GM23338 (cell line): Measurements from ENCODE around the gene RNFT2. TPM values are rescaled to one million over a fixed set of nuclear protein-coding genes. Genes with fewer than 3 reads are reported as not detected.
A peak's percentile ranks its signal among the peaks of the same experiment; 100 is the strongest.

Experiments used
- ATAC-seq: fragments of 200-7000 bp; cut with Tn5 transposase; 3 replicates; pipeline ENCODE4 v1.9.1; 2020
- DNase-seq: peaks from one replicate; pipeline ENCODE4 v3.0.0-alpha.2; 2015; ENCODE audit warnings: low spot score
- H2AFZ ChIP-seq: fragments of 200-600 bp; sonication (generic); 2 replicates; pipeline ENCODE4 v1.8.0; 2016; ENCODE audit warnings: antibody characterized with exemption, mild to moderate bottlenecking, moderate library complexity
- H3F3A ChIP-seq: fragments of 200-600 bp; sonication (generic); replicated peaks from 2 replicates; pipeline ENCODE4 v1.8.0; 2017; ENCODE audit warnings: antibody characterized with exemption, mixed run types, low read depth
- H3K27ac ChIP-seq: fragments of 200-600 bp; sonication (generic); 2 replicates; pipeline ENCODE4 v1.6.1; 2016; ENCODE audit warnings: low read depth
- H3K27me3 ChIP-seq: fragments of 200-600 bp; sonication (generic); 2 replicates; pipeline ENCODE4 v1.8.0; 2016; ENCODE audit warnings: mild to moderate bottlenecking, mixed run types, moderate library complexity; ENCODE audit not compliant: insufficient read depth
- H3K36me3 ChIP-seq: fragments of 200-600 bp; sonication (generic); 2 replicates; pipeline ENCODE4 v1.8.0; 2016; ENCODE audit warnings: mild to moderate bottlenecking; ENCODE audit not compliant: insufficient read depth
- H3K4me1 ChIP-seq: fragments of 200-600 bp; sonication (generic); 2 replicates; pipeline ENCODE4 v1.8.0; 2016; ENCODE audit warnings: mild to moderate bottlenecking, moderate library complexity; ENCODE audit not compliant: insufficient read depth
- H3K4me2 ChIP-seq: fragments of 200-600 bp; sonication (generic); 2 replicates; pipeline ENCODE4 v1.7.1; 2017; ENCODE audit warnings: mixed run types
- H3K4me3 ChIP-seq: fragments of 200-600 bp; sonication (generic); 2 replicates; pipeline ENCODE4 v1.6.1; 2016; ENCODE audit warnings: mixed run types
- H3K79me2 ChIP-seq: fragments of 200-600 bp; sonication (generic); replicated peaks from 2 replicates; pipeline ENCODE4 v1.8.0; 2017; ENCODE audit warnings: mild to moderate bottlenecking; ENCODE audit not compliant: insufficient read depth
- H3K9me2 ChIP-seq: fragments of 200-600 bp; sonication (generic); 2 replicates; pipeline ENCODE4 v1.8.0; 2017; ENCODE audit not compliant: insufficient read depth
- H4K20me1 ChIP-seq: fragments of 200-600 bp; sonication (generic); replicated peaks from 2 replicates; pipeline ENCODE4 v1.8.0; 2017; ENCODE audit warnings: mild to moderate bottlenecking; ENCODE audit not compliant: insufficient read depth
- H3K27ac Mint-ChIP-seq: 2 replicates; pipeline ENCODE4 v1.8.0; 2020; ENCODE audit warnings: inconsistent platforms, mild to moderate bottlenecking, moderate library complexity, mixed read lengths
- H3K27me3 Mint-ChIP-seq: 3 replicates; pipeline ENCODE4 v1.8.0; 2022; ENCODE audit warnings: low read depth, mild to moderate bottlenecking, moderate library complexity, mixed read lengths, inconsistent platforms; ENCODE audit not compliant: insufficient read depth, poor library complexity
- H3K36me3 Mint-ChIP-seq: 3 replicates; pipeline ENCODE4 v1.8.0; 2021; ENCODE audit warnings: low read depth, mild to moderate bottlenecking, inconsistent platforms, moderate library complexity, mixed read lengths
- H3K4me1 Mint-ChIP-seq: 3 replicates; pipeline ENCODE4 v1.8.0; 2020; ENCODE audit warnings: mild to moderate bottlenecking, inconsistent platforms, mixed read lengths
- H3K4me3 Mint-ChIP-seq: 3 replicates; pipeline ENCODE4 v1.8.0; 2021; ENCODE audit warnings: moderate library complexity, mild to moderate bottlenecking, inconsistent platforms, mixed read lengths
- H3K9me3 Mint-ChIP-seq: 3 replicates; pipeline ENCODE4 v1.8.0; 2020; ENCODE audit warnings: moderate library complexity, mild to moderate bottlenecking, inconsistent platforms, mixed read lengths
- CREB1 ChIP-seq: fragments of 250-450 bp; sonication (Bioruptor Pico); IDR thresholded peaks from 2 replicates; pipeline ENCODE4 v1.5.0; 2020; ENCODE audit warnings: low read depth, mild to moderate bottlenecking, moderate library complexity
- ETS1 ChIP-seq: IDR thresholded peaks from 2 replicates; pipeline ENCODE4 v1.6.1; 2016; ENCODE audit warnings: antibody characterized with exemption
- EZH2 ChIP-seq: fragments of 200-600 bp; sonication (generic); IDR thresholded peaks from one replicate; pipeline ENCODE4 v1.8.0; 2017; ENCODE audit warnings: antibody characterized with exemption, mild to moderate bottlenecking, low read depth; ENCODE audit not compliant: unreplicated experiment
- NANOG ChIP-seq: IDR thresholded peaks from 2 replicates; pipeline ENCODE4 v1.6.1; 2016; ENCODE audit warnings: antibody characterized with exemption, borderline replicate concordance
- POLR2AphosphoS5 ChIP-seq: IDR thresholded peaks from 2 replicates; pipeline ENCODE4 v1.6.1; 2016; ENCODE audit warnings: antibody characterized with exemption, low read depth
- ZNF114 ChIP-seq: fragments of 250-450 bp; sonication (Bioruptor Pico); IDR thresholded peaks from 2 replicates; pipeline ENCODE4 v1.5.0; 2020; ENCODE audit warnings: mild to moderate bottlenecking, moderate library complexity
- polyA plus RNA-seq: library from polyadenylated mRNA; unstranded; fragments of >200 nt; fragmentation: Nextera tagmentation; extraction: Ambion mirVana; gene quantifications from 2 replicates; pipeline ENCODE4 v1.2.1, GENCODE V29; 2016
- total RNA-seq: library from RNA; depleted of rRNA; stranded (reverse); fragments of >200 nt; shearing (Covaris generic); gene quantifications from 2 replicates; pipeline ENCODE4 v1.2.3, GENCODE V29; 2014
- TF ChIP-seq, protein P1 (sequence below): fragments of 250-450 bp; sonication (Bioruptor Pico); IDR thresholded peaks from 2 replicates; pipeline ENCODE4 v1.5.0; 2020; ENCODE audit warnings: mild to moderate bottlenecking, moderate library complexity

The RNFT2 gene
- total and polyA plus RNA-seq, 2 experiments from 2014 or later = 19.3 to 22.9 TPM

GRCh38 chr12:116837097-116837496 is 99.0 kb downstream of the RNFT2 start:
- Histone ChIP-seq H3K27me3 (no peaks in the 10 kb centered on the region), H4K20me1 (no peaks in the 10 kb centered on the region), H3F3A (no peaks in the 10 kb centered on the region), H3K9me2 (no peaks in the 10 kb centered on the region), H3K79me2 (no peaks in the 10 kb centered on the region), H3K27ac (0 out of 2 replicates have a peak overlapping the region, but pooled peaks have one; percentile 62), H3K4me3 (no peak overlapping the region), H3K4me1 (peaks cover 7% of the 10 kb centered on the region; the same call in 1 of the 2 replicates), H3K36me3 (no peaks in the 10 kb centered on the region), H2AFZ (no peak overlapping the region), H3K4me2 (peak overlapping the region; percentile 20; the same call in 1 of the 2 replicates)
- no peak for TF ChIP-seq POLR2AphosphoS5
- TF ChIP-seq, protein P1, sequence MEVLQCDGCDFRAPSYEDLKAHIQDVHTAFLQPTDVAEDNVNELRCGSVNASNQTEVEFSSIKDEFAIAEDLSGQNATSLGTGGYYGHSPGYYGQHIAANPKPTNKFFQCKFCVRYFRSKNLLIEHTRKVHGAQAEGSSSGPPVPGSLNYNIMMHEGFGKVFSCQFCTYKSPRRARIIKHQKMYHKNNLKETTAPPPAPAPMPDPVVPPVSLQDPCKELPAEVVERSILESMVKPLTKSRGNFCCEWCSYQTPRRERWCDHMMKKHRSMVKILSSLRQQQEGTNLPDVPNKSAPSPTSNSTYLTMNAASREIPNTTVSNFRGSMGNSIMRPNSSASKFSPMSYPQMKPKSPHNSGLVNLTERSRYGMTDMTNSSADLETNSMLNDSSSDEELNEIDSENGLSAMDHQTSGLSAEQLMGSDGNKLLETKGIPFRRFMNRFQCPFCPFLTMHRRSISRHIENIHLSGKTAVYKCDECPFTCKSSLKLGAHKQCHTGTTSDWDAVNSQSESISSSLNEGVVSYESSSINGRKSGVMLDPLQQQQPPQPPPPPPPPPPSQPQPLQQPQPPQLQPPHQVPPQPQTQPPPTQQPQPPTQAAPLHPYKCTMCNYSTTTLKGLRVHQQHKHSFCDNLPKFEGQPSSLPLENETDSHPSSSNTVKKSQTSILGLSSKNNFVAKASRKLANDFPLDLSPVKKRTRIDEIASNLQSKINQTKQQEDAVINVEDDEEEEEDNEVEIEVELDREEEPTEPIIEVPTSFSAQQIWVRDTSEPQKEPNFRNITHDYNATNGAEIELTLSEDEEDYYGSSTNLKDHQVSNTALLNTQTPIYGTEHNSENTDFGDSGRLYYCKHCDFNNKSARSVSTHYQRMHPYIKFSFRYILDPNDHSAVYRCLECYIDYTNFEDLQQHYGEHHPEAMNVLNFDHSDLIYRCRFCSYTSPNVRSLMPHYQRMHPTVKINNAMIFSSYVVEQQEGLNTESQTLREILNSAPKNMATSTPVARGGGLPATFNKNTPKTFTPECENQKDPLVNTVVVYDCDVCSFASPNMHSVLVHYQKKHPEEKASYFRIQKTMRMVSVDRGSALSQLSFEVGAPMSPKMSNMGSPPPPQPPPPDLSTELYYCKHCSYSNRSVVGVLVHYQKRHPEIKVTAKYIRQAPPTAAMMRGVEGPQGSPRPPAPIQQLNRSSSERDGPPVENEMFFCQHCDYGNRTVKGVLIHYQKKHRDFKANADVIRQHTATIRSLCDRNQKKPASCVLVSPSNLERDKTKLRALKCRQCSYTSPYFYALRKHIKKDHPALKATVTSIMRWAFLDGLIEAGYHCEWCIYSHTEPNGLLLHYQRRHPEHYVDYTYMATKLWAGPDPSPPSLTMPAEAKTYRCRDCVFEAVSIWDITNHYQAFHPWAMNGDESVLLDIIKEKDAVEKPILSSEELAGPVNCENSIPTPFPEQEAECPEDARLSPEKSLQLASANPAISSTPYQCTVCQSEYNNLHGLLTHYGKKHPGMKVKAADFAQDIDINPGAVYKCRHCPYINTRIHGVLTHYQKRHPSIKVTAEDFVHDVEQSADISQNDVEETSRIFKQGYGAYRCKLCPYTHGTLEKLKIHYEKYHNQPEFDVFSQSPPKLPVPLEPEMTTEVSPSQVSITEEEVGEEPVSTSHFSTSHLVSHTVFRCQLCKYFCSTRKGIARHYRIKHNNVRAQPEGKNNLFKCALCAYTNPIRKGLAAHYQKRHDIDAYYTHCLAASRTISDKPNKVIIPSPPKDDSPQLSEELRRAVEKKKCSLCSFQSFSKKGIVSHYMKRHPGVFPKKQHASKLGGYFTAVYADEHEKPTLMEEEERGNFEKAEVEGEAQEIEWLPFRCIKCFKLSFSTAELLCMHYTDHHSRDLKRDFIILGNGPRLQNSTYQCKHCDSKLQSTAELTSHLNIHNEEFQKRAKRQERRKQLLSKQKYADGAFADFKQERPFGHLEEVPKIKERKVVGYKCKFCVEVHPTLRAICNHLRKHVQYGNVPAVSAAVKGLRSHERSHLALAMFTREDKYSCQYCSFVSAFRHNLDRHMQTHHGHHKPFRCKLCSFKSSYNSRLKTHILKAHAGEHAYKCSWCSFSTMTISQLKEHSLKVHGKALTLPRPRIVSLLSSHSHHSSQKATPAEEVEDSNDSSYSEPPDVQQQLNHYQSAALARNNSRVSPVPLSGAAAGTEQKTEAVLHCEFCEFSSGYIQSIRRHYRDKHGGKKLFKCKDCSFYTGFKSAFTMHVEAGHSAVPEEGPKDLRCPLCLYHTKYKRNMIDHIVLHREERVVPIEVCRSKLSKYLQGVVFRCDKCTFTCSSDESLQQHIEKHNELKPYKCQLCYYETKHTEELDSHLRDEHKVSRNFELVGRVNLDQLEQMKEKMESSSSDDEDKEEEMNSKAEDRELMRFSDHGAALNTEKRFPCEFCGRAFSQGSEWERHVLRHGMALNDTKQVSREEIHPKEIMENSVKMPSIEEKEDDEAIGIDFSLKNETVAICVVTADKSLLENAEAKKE (CRISPR knock-in tag) = no peak
- TF ChIP-seq ETS1 = no peak
- no peak for TF ChIP-seq CREB1
- no peak for TF ChIP-seq NANOG
- no peaks in the 10 kb centered on the region for H3K27me3 Mint-ChIP-seq
- H3K9me3 Mint-ChIP-seq = no peaks in the 10 kb centered on the region
- ATAC-seq = no peak
- H3K36me3 Mint-ChIP-seq = peaks cover 21% of the 10 kb centered on the region
- peak overlapping the region; percentile 25; the same call in 1 of the 2 replicates for H3K27ac Mint-ChIP-seq
- DNase-seq = no peak
- peaks cover 4% of the 10 kb centered on the region; the same call in 2 of the 3 replicates for H3K4me1 Mint-ChIP-seq
- no peak overlapping the region for H3K4me3 Mint-ChIP-seq

DNA sequence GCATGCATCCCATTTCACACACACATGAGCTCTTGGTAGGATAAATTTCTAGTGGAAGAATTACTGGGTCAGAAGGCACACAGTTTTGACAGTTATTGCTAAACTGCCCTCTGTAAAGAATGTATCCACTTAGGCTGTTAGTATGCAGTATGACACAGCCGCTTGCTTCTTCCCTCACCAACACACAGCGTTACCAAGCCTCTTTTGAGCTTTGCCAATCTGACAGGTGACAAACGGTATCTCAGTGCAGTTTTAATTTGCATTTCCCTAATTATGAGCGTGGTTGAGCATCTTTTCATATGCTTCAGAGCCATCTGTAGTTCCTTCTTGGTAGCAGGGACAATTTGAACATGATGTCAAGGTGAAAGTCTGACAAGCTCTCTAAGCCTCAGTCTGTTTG is 100.2 kb downstream of the RNFT2 start:
- Histone ChIP-seq H3K4me3 (no peak overlapping the region), H3K36me3 (no peaks in the 10 kb centered on the region), H3K79me2 (no peaks in the 10 kb centered on the region), H3K27me3 (no peaks in the 10 kb centered on the region), H3K9me2 (no peaks in the 10 kb centered on the region), H4K20me1 (no peaks in the 10 kb centered on the region), H3K27ac (no peak overlapping the region), H3K4me1 (peaks cover 7% of the 10 kb centered on the region; the same call in 1 of the 2 replicates), H2AFZ (no peak overlapping the region), H3F3A (no peaks in the 10 kb centered on the region), H3K4me2 (no peak overlapping the region)
- H3K27me3 Mint-ChIP-seq = peaks cover under 1% of the 10 kb centered on the region
- peaks cover 4% of the 10 kb centered on the region; the same call in 2 of the 3 replicates for H3K4me1 Mint-ChIP-seq
- no peak overlapping the region for H3K27ac Mint-ChIP-seq
- peaks cover 21% of the 10 kb centered on the region for H3K36me3 Mint-ChIP-seq
- DNase-seq (no peak), ATAC-seq (no peak)
- H3K9me3 Mint-ChIP-seq = no peaks in the 10 kb centered on the region
- H3K4me3 Mint-ChIP-seq = no peak overlapping the region
- no peak for TF ChIP-seq ZNF114 (CRISPR knock-in tag)
- TF ChIP-seq EZH2 = no peak
